ENCODE results near the gene HMGXB3.
"Not testable (repeated sequence)": the region's sequence is repeated elsewhere in the genome, so short reads cannot be mapped to it uniquely, and the experiment has no call there.

HMGXB3 gene

DNA sequence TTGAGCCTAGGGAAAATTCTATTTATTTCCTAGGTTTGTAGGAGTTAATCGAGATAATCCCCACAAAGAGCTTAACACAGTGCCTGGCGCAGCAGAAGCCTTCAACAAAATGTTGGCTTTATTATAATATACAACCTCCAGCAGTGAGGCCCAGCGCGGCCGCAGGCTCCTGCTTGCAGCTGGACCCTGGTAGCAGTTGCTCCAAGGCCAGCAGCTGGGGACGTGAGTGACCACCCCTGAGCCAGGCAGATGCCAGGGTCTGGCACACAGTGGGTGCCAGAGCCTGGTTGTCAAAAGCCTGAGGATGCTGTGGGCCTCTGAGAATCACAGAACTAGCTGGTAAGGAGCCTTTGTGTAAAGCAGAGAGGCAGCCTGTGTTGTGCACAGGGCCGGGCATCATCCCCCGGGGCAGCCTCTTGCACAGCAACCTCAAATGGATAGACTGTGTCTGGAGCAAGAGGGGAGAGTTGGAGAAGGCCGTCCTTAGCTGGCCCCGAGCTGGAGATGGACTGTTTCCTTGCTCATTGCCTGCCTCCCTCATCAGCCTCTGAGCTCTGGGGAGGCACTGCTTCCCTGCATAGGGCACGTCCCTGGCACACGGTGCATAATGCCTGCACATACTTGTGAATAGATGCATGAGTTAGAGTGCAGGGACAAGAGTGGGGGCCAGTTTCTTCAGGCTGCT, 68.6 kb downstream of the HMGXB3 start:
- no peak for DNase-seq

DNA sequence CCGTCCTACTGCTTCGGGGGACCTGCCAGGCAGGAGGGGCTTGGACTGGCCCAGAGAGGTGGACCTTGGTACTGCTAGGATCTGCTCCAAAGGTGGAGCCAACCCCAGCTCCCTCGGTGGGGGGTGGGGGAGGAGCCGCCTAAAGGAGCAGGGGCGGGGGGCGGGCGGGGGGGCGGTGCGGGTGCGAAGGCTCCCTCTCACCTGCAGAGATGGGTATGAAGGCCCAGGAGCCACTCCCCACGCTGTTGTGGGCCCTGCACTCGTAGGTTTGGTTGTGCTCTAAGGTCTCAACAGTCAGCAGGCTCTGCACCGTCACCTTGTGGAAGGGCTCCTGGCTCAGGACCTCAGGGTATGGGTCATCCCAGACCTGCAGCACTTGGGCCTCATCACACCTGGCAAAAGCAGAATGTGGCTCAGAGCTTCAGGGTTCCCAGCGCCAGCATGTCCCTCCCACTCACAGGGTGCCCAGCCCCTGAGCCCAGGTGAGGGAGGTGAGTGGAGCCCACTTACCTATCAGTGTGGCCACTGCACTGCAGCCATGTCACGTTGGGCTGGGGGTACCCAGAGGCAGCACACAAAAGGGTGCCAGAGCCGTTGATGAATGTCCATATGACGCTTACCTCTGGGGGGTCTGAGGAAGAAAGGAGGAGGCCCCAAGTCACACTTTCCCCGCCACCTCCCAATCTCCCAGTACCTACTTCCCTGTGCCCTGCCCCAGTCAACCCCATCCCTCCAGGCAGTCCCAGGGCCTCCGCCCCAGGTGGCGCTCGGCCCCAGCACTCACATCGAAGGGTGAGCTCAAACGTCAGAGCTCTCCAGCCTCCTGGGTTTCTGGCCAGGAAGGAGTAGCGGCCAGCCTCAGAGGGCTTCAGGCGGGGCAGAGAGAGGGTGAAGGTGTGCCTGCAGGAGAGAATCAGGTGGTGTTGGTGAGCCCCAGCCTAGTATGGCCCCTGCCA, 69.4 kb downstream of the HMGXB3 start:
- DNase-seq = no peak

- no peak for DNase-seq
Observed at GRCh38 chr5:150070821-150071220, 70.3 kb downstream of the HMGXB3 start.

DNA sequence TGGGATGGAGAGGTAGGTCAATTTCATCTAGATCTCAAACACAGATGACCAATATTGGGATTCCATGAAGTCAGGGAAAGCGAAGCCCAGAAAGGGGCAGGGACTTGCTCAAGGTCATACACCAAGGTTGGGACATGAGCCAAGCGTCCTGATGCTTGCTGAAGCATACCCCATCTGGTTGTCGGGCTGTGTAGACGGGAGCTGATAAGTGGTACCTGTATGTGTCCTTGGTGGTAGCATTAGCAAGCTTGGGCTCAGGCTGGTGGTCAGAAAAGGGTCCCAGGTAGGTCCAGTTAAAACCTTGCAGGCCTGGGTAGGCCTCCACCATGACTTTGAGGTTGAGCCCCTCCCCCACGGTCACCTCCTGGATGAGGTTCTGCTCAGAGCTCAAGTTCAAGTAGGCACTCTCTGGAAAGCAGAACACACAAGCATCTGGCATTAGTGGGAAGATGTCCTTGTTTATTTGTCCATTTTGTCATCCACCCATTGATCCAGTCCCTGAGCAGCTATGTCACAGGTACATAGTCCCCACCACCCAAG, 72.6 kb downstream of the HMGXB3 start:
- DNase-seq = no peak

GRCh38 chr5:150073677-150074076, 73.1 kb downstream of the HMGXB3 start:
- DNase-seq = no peak

DNA sequence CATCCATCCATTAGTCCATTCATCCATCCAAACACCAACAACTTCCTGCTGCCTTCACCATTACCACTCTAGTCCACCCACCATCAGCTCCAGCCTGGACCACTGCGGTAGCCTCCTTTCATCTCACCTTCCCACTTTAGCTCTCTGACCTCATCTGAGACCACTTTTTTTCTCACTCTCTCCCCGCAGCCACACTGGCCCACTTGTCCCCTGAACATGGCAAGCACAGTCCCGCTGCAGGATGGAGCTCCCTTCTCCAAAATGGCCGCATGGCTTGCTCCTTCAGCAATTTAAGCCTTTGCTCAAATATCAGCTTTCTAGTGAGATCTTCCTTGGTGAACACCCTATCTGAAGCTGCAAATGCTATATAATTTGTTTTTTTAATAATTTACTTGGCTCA, 74.7 kb downstream of the HMGXB3 start:
- DNase-seq = no peak

DNA sequence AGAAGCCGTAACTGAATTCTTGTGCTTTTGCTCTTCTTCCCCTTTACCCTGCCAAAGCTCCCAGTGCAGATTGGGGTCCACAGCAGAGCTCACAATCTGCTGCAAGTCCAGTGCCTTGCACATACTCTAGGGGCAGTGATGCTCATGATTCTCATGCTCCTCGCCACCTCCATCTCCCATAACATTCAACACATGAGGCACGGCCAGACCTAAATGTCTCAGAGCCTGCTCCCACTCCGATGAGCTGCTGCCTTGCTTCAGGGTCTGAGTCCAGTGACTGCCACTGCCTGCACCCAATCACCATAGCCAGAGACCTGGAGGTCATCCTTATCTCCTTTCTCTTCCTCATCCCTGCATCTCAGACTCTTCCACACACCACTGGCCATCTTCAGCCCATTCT, 75.3 kb downstream of the HMGXB3 start:
- DNase-seq = peak; percentile 24

- DNase-seq = no peak
Observed at GRCh38 chr5:150077060-150077459, 76.5 kb downstream of the HMGXB3 start.

- no peak for DNase-seq
Observed at GRCh38 chr5:150077996-150078801, 77.7 kb downstream of the HMGXB3 start.

DNA sequence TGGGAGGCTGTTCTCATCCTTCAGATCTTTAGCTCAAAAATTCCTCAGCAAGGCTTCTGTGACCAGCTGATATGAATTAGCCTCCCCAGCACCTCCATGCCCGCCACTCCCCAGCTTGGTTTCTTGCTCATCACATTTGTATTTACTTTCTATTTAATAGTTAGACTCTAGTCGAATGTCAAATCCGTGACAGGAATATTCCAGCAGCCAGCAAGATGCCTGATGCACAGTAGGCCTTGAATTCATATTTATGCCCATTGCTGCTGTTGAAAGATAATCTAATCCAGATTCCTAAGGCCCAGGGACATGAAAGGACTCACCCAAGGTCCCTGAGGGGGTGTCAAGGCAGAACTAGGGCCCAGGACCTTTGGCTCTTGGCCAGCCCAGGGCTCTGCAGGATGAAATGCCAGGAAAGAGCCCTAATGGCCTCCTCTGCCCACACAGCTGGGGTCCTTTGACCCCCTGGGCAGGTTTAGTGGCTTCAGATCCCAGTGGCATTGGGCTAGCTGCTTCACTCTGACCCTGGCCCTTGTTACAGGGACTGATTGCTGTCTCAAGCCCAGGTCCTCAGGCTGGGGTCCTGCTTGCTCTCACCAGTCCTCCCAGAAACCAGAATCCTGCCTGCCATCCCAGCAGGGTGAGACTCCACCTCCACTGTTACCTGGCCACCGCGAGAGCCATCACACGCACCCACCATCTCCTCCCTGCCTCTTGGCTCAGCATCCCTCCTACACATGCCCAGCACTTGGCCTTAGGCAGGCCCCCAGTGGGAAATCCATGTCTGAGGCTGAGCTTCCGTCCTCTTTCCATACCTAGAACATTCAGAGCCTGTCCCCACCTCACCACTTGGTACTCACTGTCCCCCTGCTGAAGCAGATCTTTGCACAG, 78.5 kb downstream of the HMGXB3 start:
- DNase-seq = no peak

GRCh38 chr5:150079909-150080461, 79.4 kb downstream of the HMGXB3 start:
- no peak for DNase-seq

- no peak for DNase-seq
Observed at GRCh38 chr5:150080696-150081435, 80.3 kb downstream of the HMGXB3 start.

DNA sequence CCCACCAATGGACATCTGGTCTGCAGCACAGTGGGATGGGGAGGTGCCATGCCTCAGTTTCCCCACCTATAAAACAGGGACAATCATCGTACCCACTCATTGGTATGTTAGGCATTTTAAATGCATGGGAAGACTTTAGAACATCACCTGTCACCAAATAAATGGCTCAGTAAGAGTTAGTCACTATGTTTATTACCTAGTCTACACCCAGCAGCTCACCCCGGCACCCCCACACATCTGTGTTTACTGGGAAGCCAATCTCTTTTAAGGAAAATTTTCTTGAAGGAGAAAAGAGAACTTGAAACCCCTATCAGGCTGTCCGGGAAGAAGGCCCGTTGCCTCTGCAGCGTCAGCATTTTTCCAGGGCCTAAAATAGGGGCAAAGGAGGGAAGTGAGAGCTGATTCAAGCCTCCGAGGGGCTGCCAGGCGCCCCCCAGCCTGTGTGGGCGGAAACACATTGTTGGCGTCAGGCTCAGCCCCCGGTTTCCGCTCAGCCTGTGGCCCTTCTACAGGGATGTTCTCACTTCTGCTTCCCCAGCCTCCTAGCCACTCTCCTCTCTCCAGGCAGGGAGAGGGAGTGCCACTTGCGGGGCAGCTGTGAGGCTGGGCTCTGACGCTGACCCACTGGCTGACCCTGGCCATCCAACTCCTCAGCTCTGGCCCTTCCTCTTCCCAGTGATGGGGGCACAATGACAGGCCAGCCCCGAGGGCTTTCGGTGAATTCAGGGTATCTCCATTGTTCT, 81.2 kb downstream of the HMGXB3 start:
- DNase-seq = peak; percentile 30

DNA sequence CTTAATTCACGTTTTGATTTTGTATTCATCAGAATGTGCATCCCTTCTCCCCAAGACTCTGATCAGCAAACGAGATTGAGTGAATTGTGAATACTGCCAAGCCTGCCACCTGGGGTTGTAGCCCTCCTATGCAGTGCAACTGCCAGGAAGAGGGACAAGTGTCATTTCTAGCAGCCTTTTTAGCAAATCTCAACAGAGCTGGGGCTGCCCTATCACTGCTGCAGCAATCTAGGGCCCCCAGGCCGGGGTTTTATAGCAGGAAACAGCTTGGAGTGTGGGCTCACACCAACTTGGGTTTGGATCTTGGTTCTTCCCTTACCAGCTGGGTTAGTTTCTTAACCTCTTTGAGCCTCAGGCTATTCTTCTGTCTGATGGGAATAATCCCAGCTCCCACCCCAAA, 81.8 kb downstream of the HMGXB3 start:
- no peak for DNase-seq

DNA sequence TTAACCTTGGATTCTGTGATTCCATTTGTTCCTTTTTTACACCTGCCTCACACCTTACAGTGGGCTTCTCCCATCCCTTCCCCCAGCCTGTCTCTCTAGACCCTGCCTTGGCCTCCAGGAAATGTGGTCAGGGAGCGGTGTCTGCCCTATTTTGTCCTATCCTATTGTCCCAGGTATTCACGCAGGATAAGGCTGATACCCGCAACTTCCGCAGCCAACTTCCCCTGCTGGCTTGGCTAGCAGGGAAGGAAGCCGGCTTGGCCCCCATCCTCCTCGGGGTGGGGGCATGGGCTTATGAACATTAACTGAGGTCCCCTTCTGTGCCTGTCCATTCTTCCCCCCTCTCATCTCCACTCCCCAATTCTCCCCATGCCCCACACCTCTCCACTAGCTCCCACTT, 82.3 kb downstream of the HMGXB3 start:
- DNase-seq = no peak

DNA sequence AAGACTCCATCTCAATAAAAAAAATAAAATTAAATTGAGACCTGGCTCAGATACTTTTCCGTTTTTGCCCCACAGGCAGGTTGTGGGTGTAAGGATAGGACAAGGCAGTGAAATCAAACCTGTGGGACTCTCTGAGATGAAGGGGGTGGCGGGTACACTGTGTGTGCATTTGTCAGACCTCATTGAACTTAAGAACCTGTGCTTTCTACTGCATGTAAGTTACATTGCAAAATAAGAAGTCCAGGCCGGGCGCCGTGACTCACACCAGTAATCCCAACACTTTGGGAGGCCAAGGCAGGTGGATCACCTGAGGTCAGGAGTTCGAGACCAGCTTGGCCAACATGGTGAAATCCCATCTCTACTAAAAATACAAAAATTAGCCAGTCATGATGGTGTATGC, 84.2 kb downstream of the HMGXB3 start:
- DNase-seq = not testable (repeated sequence)

- no peak for DNase-seq
Observed at GRCh38 chr5:150085191-150085912, 84.8 kb downstream of the HMGXB3 start.

DNA sequence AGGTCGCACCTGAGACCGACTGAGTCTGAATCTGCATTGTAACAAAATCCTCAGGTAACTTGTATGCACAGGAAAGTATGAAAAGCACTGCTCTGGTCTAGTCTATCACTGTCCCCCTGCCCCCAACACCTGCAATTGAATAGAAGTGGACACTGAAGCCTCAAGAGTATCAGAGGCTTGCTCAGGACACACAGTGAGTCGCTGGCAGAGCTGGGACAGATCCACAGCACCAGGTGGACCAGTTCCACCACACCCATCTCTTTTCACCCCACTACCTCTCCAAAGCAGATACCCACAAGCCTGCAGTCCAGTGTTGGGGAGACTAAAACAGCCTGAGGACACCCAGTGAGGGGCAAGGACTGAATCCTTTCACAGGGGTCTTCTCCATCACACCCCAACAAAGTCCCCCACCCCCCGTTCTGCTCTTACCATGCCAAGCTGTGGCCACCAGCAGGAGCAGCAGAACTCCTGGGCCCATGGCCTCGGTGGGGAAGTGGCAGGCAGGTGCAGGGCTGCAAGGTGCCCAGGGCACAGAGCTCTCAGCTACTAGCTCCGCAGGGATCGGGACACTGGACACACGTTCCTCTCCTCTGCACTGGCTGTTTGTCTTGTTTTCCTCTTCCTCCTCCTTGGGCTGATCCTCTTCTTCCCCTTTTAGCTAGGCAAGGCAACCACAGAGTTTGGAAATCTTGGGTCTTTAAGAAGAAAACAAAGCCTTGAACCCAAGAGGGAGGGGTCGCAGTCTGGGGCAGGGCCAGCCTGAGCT, 85.6 kb downstream of the HMGXB3 start, which contains the start of gene CSF1R:
Gene CSF1R, minus strand, starts transcription at position 605 of the 766 bp plus-strand sequence. Its CDS starts 127 bp downstream, at position 478.
- peak; percentile 9 for DNase-seq
